ENCODE measurements around the gene ACSL3. TPM values are rescaled to one million over a fixed set of nuclear protein-coding genes. Genes with fewer than 3 reads are reported as not detected.
A peak's percentile ranks its signal among the peaks of the same experiment; 100 is the strongest.

The ACSL3 gene
- total RNA-seq, 1 experiment from 2014 or later = 181 TPM

DNA sequence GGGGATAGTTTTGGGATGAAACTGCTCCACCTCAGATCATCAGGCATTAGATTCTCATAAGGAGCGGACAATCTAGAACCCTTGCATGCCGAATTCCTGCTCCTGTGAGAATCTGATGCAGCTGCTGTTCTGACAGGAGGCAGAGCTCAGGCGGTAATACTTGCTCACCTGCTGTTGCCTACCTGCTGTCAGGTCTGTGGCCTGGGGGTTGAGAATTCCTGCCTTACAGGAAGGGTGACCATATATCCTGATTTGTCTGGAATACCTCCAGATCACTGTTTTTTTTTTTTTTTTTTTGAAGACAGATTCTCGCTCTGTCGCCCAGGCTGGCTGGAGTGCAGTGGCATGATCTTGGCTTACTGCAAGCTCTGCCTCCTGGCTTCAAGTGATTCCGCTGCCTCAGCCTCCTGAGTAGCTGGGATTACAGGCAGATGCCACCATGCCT lies 21.7 kb downstream of the ACSL3 start:
- peaks cover 19% of the 10 kb centered on the region for H3K36me3 Mint-ChIP-seq (ENCODE audit: insufficient read depth, unreplicated experiment)

DNA sequence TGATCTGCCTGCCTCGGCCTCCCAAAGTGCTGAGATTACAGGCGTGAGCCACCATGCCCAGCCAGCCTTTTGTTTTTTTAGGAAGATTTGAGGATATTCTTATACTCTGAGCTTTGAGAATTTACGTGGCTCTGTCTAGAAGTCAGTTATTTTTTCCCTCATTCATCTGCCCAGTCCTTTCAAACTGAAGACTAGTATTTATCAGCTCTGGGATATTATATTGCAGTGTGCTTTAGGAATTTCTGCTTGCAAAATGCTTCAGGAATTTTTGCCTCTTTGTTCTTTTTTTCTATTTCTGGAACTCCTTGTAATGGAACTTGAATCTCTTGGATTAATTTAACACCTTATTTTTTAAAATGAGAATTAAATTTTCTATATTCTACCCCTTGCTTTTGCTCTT lies 22.6 kb downstream of the ACSL3 start:
- Histone ChIP-seq H3K27me3 (replicated peaks; ENCODE audit: control insufficient read depth, insufficient read depth, low read length) (no peaks in the 10 kb centered on the region), H3K36me3 (ENCODE audit: control insufficient read depth, insufficient read depth, low read length) (no peaks in the 10 kb centered on the region; the same call in 1 of the 2 replicates), H3K4me3 (ENCODE audit: low read depth, low read length) (no peak overlapping the region), H3K9me3 (peaks cover 7% of the 10 kb centered on the region; the same call in 1 of the 2 replicates), H3K4me1 (peaks cover 29% of the 10 kb centered on the region)
- TF ChIP-seq, protein P1, sequence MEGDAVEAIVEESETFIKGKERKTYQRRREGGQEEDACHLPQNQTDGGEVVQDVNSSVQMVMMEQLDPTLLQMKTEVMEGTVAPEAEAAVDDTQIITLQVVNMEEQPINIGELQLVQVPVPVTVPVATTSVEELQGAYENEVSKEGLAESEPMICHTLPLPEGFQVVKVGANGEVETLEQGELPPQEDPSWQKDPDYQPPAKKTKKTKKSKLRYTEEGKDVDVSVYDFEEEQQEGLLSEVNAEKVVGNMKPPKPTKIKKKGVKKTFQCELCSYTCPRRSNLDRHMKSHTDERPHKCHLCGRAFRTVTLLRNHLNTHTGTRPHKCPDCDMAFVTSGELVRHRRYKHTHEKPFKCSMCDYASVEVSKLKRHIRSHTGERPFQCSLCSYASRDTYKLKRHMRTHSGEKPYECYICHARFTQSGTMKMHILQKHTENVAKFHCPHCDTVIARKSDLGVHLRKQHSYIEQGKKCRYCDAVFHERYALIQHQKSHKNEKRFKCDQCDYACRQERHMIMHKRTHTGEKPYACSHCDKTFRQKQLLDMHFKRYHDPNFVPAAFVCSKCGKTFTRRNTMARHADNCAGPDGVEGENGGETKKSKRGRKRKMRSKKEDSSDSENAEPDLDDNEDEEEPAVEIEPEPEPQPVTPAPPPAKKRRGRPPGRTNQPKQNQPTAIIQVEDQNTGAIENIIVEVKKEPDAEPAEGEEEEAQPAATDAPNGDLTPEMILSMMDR (IDR thresholded peaks at IDR 0.05; ENCODE audit: insufficient read depth in 1 of 2, low read depth in 1 of 2, low read length in 1 of 2, severe bottlenecking in 1 of 2, unreplicated experiment in 1 of 2) = no peak
- intact Hi-C loops (cut with micrococcal nuclease; ENCODE audit: unreplicated experiment) = no loop called here
- no peaks in the 10 kb centered on the region for H3K27me3 Mint-ChIP-seq (ENCODE audit: insufficient read depth, unreplicated experiment)
- H3K27ac Mint-ChIP-seq (ENCODE audit: unreplicated experiment) = no peak overlapping the region
- no TSS peak for BruUV-seq (replicated peaks)
- peaks cover 19% of the 10 kb centered on the region for H3K36me3 Mint-ChIP-seq (ENCODE audit: insufficient read depth, unreplicated experiment)
- CTCF ChIA-PET = interaction anchor here (0.5 kb wide), 1 partner anchor 17 kb away, joined by 3 read pairs; no protein-coding TSS in a partner anchor
- no peak for DNase-seq
- H3K9me3 Mint-ChIP-seq (ENCODE audit: unreplicated experiment) = no peaks in the 10 kb centered on the region
- peaks cover 38% of the 10 kb centered on the region for H3K4me1 Mint-ChIP-seq (ENCODE audit: low read depth, unreplicated experiment)
- no peak overlapping the region for H3K4me3 Mint-ChIP-seq (ENCODE audit: unreplicated experiment)
- POLR2A ChIA-PET = no interaction called here

More for the DNA sequence above, 21.7 kb downstream of the ACSL3 start:
- Mint-ChIP-seq H3K27ac (ENCODE audit: unreplicated experiment) (no peak overlapping the region), H3K27me3 (ENCODE audit: insufficient read depth, unreplicated experiment) (no peaks in the 10 kb centered on the region), H3K4me3 (ENCODE audit: unreplicated experiment) (no peak overlapping the region), H3K4me1 (ENCODE audit: low read depth, unreplicated experiment) (peaks cover 41% of the 10 kb centered on the region), H3K9me3 (ENCODE audit: unreplicated experiment) (no peaks in the 10 kb centered on the region)
- POLR2A ChIA-PET = no interaction called here
- Histone ChIP-seq H3K9me3 (peaks cover 7% of the 10 kb centered on the region; the same call in 1 of the 2 replicates), H3K36me3 (ENCODE audit: control insufficient read depth, insufficient read depth, low read length) (no peaks in the 10 kb centered on the region; the same call in 1 of the 2 replicates), H3K27me3 (replicated peaks; ENCODE audit: control insufficient read depth, insufficient read depth, low read length) (no peaks in the 10 kb centered on the region), H3K4me3 (ENCODE audit: low read depth, low read length) (no peak overlapping the region), H3K4me1 (peaks cover 39% of the 10 kb centered on the region)
- BruUV-seq (replicated peaks) = no TSS peak
- intact Hi-C loops (cut with micrococcal nuclease; ENCODE audit: unreplicated experiment) = no loop called here
- DNase-seq = peak in 1 of 2 experiments; percentile 71
- TF ChIP-seq, protein P1 (IDR thresholded peaks at IDR 0.05; ENCODE audit: insufficient read depth in 1 of 2, low read depth in 1 of 2, low read length in 1 of 2, severe bottlenecking in 1 of 2, unreplicated experiment in 1 of 2) = no peak
- CTCF ChIA-PET = no interaction called here

DNA sequence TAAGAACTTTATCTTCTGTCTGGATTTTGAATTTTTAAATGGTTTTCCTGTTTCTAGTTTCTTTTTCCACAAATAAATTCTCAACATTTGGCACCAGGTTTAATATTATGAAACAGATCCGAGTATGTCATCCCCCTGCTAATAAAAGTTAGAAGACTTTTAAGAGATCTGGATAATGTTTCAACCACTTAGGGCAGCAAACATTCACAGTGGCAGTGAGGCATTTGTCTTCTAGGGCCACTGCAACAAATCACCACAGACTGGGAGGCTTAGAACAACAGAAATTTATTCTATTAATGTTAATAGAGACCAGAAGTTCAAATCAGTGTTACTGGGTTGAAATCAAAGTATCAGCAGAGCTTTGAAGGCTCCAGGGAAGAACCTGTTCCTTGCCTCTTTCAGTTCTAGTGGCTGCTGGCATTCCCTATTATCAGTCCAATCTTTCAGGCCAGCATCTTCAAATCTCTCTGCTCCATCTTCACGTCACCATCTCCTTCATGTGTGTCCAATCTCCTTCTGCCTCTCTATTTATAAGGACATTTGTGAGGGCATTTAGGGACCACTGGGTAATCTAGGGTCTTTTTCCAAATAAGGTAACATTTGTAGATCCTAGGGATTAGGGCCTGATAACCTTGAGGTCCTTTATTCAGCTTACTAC lies 23.4 kb downstream of the ACSL3 start:
- no peaks in the 10 kb centered on the region for H3K9me3 Mint-ChIP-seq (ENCODE audit: unreplicated experiment)

More for the DNA sequence above, 23.4 kb downstream of the ACSL3 start:
- Mint-ChIP-seq H3K4me1 (ENCODE audit: low read depth, unreplicated experiment) (peaks cover 32% of the 10 kb centered on the region), H3K27me3 (ENCODE audit: insufficient read depth, unreplicated experiment) (no peaks in the 10 kb centered on the region), H3K36me3 (ENCODE audit: insufficient read depth, unreplicated experiment) (peaks cover 21% of the 10 kb centered on the region), H3K4me3 (ENCODE audit: unreplicated experiment) (no peak overlapping the region), H3K27ac (ENCODE audit: unreplicated experiment) (no peak overlapping the region)
- no TSS peak for BruUV-seq (replicated peaks)
- ChIA-PET CTCF (no interaction called here), POLR2A (no interaction called here)
- H3K36me3 ChIP-seq (ENCODE audit: control insufficient read depth, insufficient read depth, low read length) = no peaks in the 10 kb centered on the region; the same call in none of the 2 replicates
- peaks cover 7% of the 10 kb centered on the region; the same call in 1 of the 2 replicates for H3K9me3 ChIP-seq
- H3K27me3 ChIP-seq (replicated peaks; ENCODE audit: control insufficient read depth, insufficient read depth, low read length) = no peaks in the 10 kb centered on the region
- no peak for DNase-seq
- TF ChIP-seq, protein P1 (IDR thresholded peaks at IDR 0.05; ENCODE audit: insufficient read depth in 1 of 2, low read depth in 1 of 2, low read length in 1 of 2, severe bottlenecking in 1 of 2, unreplicated experiment in 1 of 2) = no peak
- no peak overlapping the region for H3K4me3 ChIP-seq (ENCODE audit: low read depth, low read length)
- peaks cover 21% of the 10 kb centered on the region for H3K4me1 ChIP-seq
- intact Hi-C loops (cut with micrococcal nuclease; ENCODE audit: unreplicated experiment) = no loop called here

Data from Caco-2 (cell line).